AG04449 (cell line): ENCODE results near the gene RSRC2.

Source experiments
- CTCF ChIA-PET: fragments of 350-600 bp; formaldehyde crosslinking; extraction: SDS; loops from one replicate; lab custom pipeline; 2021; ENCODE audit warnings: antibody characterized with exemption; lab: Yijun Ruan, JAX
- POLR2A ChIA-PET: fragments of 400-600, 350-600 bp; formaldehyde crosslinking; extraction: SDS; loops from one replicate; lab custom pipeline; 2020; ENCODE audit warnings: antibody characterized with exemption, inconsistent platforms; lab: Yijun Ruan, JAX
- DNase-seq: peaks from one replicate; pipeline ENCODE4 v3.0.0-alpha.2; 2010; ENCODE audit warnings: low read depth, low spot score
- H3K4me3 ChIP-seq: 2 replicates; pipeline ENCODE4 v1.5.1; 2011; ENCODE audit warnings: low read depth, mild to moderate bottlenecking, control low read depth, low read length
- CTCF ChIP-seq: IDR thresholded peaks from one replicate; pipeline ENCODE4 v1.5.1; 2011; ENCODE audit warnings: mild to moderate bottlenecking, moderate library complexity, low read length, control low read depth, inconsistent platforms; ENCODE audit not compliant: insufficient read depth; ENCODE audit errors: missing control alignments

Gene RSRC2

GRCh38 chr12:122533856-122534255, 7.1 kb upstream of the RSRC2 start:
- no peak for TF ChIP-seq CTCF
- DNase-seq, result no peak
- POLR2A ChIA-PET, result no interaction called here
- CTCF ChIA-PET, result no interaction called here
- no peak overlapping the region for H3K4me3 ChIP-seq

- ChIA-PET POLR2A (no interaction called here), CTCF (no interaction called here)
- no peak for DNase-seq
- TF ChIP-seq CTCF, result no peak
- H3K4me3 ChIP-seq, result no peak overlapping the region
Measured at GRCh38 chr12:122528992-122529391, 2.3 kb upstream of the RSRC2 start.

GRCh38 chr12:122528582-122528981, 1.8 kb upstream of the RSRC2 start:
- ChIA-PET POLR2A (no interaction called here), CTCF (no interaction called here)
- H3K4me3 ChIP-seq, result no peak overlapping the region; the same call in 1 of the 2 replicates
- DNase-seq, result no peak
- no peak for TF ChIP-seq CTCF

GRCh38 chr12:122527478-122527944, 775 bp upstream of the RSRC2 start:
- ChIA-PET CTCF (interaction anchor here (0.8 to 2.0 kb wide), 2 partner anchors 26 to 42 kb away, joined by 3 to 4 read pairs; partner anchors contain the start of gene ZCCHC8), POLR2A (interaction anchor here (0.7 to 1.4 kb wide), 4 partner anchors 10 to 58 kb away, joined by 3 to 16 read pairs (median 6); partner anchors contain the start of gene ZCCHC8)
- H3K4me3 ChIP-seq, result peak overlapping the region; percentile 86
- DNase-seq, result no peak
- TF ChIP-seq CTCF, result no peak

- peak overlapping the region; percentile 58 for H3K4me3 ChIP-seq
- TF ChIP-seq CTCF, result no peak
- DNase-seq, result no peak
- ChIA-PET POLR2A (no interaction called here), CTCF (interaction anchor here (1.0 to 2.2 kb wide), 2 partner anchors 52 to 123 kb away, joined by 3 to 5 read pairs; no protein-coding TSS in a partner anchor)
Measured at GRCh38 chr12:122523846-122524718, 2.7 kb downstream of the RSRC2 start.

- TF ChIP-seq CTCF, result no peak
- no peak for DNase-seq
- H3K4me3 ChIP-seq, result peak overlapping the region; percentile 58
- CTCF ChIA-PET, result interaction anchor here (1.0 to 2.2 kb wide), 2 partner anchors 52 to 122 kb away, joined by 3 to 5 read pairs; no protein-coding TSS in a partner anchor
- POLR2A ChIA-PET, result no interaction called here
Measured at GRCh38 chr12:122523280-122523679, 3.5 kb downstream of the RSRC2 start.
